OCI-LY3 (cell line): ENCODE results near the gene BOD1L1.

Experiments
- EZH2phosphoT487 ChIP-seq: fragments of 200-600 bp; shearing (Covaris generic); IDR thresholded peaks from 2 replicates; pipeline ENCODE4 v1.6.1; 2018; ENCODE audit warnings: antibody characterized with exemption, mixed run types, low read depth
- TF ChIP-seq, protein P1 (sequence below): fragments of 200-600, 300-600 bp; sonication (generic); IDR thresholded peaks from 2 replicates; pipeline ENCODE4 v1.5.1; 2014; ENCODE audit warnings: antibody characterized with exemption, low read length, low read depth

DNA sequence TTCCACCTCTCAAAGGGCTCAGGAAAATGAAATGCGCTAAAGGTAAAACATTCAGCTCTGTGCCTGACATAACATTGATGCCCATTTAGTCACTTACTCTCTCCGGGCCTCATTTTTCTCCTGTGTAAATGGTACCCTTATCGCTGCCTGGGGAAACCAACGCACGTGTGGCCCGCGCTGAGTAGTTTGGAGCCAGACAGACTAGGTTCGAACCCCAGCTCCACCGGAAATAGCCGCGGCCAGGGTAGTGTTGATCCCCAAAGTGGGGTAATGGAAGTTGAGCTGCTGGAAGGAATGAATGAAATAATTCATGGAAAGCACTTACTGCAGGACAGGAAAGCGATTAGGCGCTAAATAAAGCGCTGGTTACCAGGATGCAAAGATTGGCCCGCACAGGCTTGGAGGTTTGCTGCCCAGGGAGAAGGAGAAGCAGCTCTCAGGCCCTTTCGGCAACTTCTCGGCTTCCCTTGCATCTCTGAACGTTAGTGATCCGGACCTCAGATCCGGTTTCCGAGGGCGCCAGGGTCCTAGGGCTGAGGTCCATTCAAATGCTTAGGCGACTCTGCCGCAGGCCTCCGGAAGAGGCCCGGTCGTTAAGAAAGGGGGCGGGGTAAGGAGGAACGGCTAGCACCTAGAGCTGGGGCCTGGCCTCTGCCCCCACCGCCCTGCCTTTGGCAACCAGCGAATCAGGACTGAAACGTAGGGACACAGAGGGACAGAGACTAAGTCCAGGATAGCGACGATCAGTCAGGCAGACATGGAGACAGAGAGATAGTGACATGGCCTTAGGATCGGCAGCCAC lies 96.5 kb downstream of the BOD1L1 start:
- TF ChIP-seq, protein P1, sequence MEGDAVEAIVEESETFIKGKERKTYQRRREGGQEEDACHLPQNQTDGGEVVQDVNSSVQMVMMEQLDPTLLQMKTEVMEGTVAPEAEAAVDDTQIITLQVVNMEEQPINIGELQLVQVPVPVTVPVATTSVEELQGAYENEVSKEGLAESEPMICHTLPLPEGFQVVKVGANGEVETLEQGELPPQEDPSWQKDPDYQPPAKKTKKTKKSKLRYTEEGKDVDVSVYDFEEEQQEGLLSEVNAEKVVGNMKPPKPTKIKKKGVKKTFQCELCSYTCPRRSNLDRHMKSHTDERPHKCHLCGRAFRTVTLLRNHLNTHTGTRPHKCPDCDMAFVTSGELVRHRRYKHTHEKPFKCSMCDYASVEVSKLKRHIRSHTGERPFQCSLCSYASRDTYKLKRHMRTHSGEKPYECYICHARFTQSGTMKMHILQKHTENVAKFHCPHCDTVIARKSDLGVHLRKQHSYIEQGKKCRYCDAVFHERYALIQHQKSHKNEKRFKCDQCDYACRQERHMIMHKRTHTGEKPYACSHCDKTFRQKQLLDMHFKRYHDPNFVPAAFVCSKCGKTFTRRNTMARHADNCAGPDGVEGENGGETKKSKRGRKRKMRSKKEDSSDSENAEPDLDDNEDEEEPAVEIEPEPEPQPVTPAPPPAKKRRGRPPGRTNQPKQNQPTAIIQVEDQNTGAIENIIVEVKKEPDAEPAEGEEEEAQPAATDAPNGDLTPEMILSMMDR, result no peak
- no peak for TF ChIP-seq EZH2phosphoT487
